ENCODE data around the gene OR56A5. TPM values are rescaled to one million over a fixed set of nuclear protein-coding genes. Genes with fewer than 3 reads are reported as not detected.

OR56A5 gene
- total RNA-seq, 2 donors from 2014 or later, result not detected

DNA sequence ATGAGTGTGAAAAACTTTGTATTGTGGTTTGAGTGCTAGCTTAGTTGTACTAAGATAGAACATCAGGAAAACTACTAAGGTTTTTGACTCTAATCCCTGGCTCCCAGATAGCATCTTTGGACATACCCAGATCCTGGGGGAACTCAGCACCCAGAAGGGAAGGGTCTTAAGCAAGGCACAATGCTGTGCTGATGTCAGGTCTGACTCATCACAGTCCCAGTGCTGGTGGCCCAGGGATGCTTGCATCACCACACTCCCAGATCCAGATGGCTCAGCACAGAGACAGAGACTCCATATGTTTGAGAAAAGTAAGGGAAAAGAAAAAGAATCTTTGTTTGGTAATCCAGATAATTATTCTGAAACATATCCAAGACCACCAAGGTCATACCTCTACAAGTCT lies 44.5 kb downstream of the OR56A5 start:
- H3K4me1 ChIP-seq (ENCODE audit: control insufficient read depth, insufficient read depth, low read length), result no peaks in the 10 kb centered on the region
- H3K9me3 ChIP-seq (ENCODE audit: control insufficient read depth, low read length), result no peaks in the 10 kb centered on the region
- H3K36me3 ChIP-seq (ENCODE audit: control insufficient read depth, insufficient read depth, low read length), result no peaks in the 10 kb centered on the region
- H3K4me3 ChIP-seq (ENCODE audit: low read length), result no peak overlapping the region
- no peak overlapping the region for H3K9ac ChIP-seq (ENCODE audit: extremely low read depth, low read length, poor library complexity, severe bottlenecking)
- no peaks in the 10 kb centered on the region for H3K27me3 ChIP-seq (ENCODE audit: control insufficient read depth, insufficient read depth, low read length, poor library complexity, severe bottlenecking)
- H3K4me1 Mint-ChIP-seq, result no peaks in the 10 kb centered on the region
- H3K4me3 Mint-ChIP-seq, result no peak overlapping the region
- no peak for TF ChIP-seq CTCF (conservative IDR thresholded peaks at IDR 0.05)
- peaks cover 33% of the 10 kb centered on the region for H3K9me3 Mint-ChIP-seq
- H3K27ac Mint-ChIP-seq, result no peak overlapping the region
- no peaks in the 10 kb centered on the region for H3K27me3 Mint-ChIP-seq (ENCODE audit: insufficient read depth)
- no peaks in the 10 kb centered on the region for H3K36me3 Mint-ChIP-seq (ENCODE audit: low read depth)
- no peak overlapping the region for H3K27ac ChIP-seq (ENCODE audit: low read depth, low read length)
- DNase-seq, result no peak

- Histone ChIP-seq H3K4me1 (ENCODE audit: control insufficient read depth, insufficient read depth, low read length) (no peaks in the 10 kb centered on the region), H3K27ac (ENCODE audit: low read depth, low read length) (no peak overlapping the region), H3K9me3 (ENCODE audit: control insufficient read depth, low read length) (no peaks in the 10 kb centered on the region), H3K4me3 (ENCODE audit: low read length) (no peak overlapping the region), H3K9ac (ENCODE audit: extremely low read depth, low read length, poor library complexity, severe bottlenecking) (no peak overlapping the region), H3K36me3 (ENCODE audit: control insufficient read depth, insufficient read depth, low read length) (no peaks in the 10 kb centered on the region), H3K27me3 (ENCODE audit: control insufficient read depth, insufficient read depth, low read length, poor library complexity, severe bottlenecking) (no peaks in the 10 kb centered on the region)
- no peak overlapping the region for H3K27ac Mint-ChIP-seq
- H3K9me3 Mint-ChIP-seq, result peaks cover 33% of the 10 kb centered on the region
- no peak overlapping the region for H3K4me3 Mint-ChIP-seq
- no peak for TF ChIP-seq CTCF (conservative IDR thresholded peaks at IDR 0.05)
- no peaks in the 10 kb centered on the region for H3K27me3 Mint-ChIP-seq (ENCODE audit: insufficient read depth)
- no peak for DNase-seq
- H3K36me3 Mint-ChIP-seq (ENCODE audit: low read depth), result no peaks in the 10 kb centered on the region
- H3K4me1 Mint-ChIP-seq, result no peaks in the 10 kb centered on the region
Observed at GRCh38 chr11:5923427-5923776, 44.9 kb downstream of the OR56A5 start.

GRCh38 chr11:5922749-5923426 lies 45.4 kb downstream of the OR56A5 start:
- no peak for TF ChIP-seq CTCF (conservative IDR thresholded peaks at IDR 0.05)
- H3K4me1 ChIP-seq (ENCODE audit: control insufficient read depth, insufficient read depth, low read length), result no peaks in the 10 kb centered on the region
- H3K27me3 Mint-ChIP-seq (ENCODE audit: insufficient read depth), result no peaks in the 10 kb centered on the region
- H3K9me3 Mint-ChIP-seq, result peaks cover 34% of the 10 kb centered on the region
- H3K36me3 Mint-ChIP-seq (ENCODE audit: low read depth), result no peaks in the 10 kb centered on the region
- DNase-seq, result no peak
- no peak overlapping the region for H3K9ac ChIP-seq (ENCODE audit: extremely low read depth, low read length, poor library complexity, severe bottlenecking)
- no peak overlapping the region for H3K4me3 ChIP-seq (ENCODE audit: low read length)
- 86% methylated on average over 2 of the region's 2 CpGs; no CpG with 5 or more reads in 1 of the 2 experiments for WGBS, 2 experiments (ENCODE audit: insufficient coverage in 1 of 2, insufficient read length in 1 of 2)
- no peak overlapping the region for H3K27ac ChIP-seq (ENCODE audit: low read depth, low read length)
- H3K27me3 ChIP-seq (ENCODE audit: control insufficient read depth, insufficient read depth, low read length, poor library complexity, severe bottlenecking), result no peaks in the 10 kb centered on the region
- no peaks in the 10 kb centered on the region for H3K9me3 ChIP-seq (ENCODE audit: control insufficient read depth, low read length)
- H3K4me1 Mint-ChIP-seq, result no peaks in the 10 kb centered on the region
- no peak overlapping the region for H3K27ac Mint-ChIP-seq
- H3K4me3 Mint-ChIP-seq, result no peak overlapping the region
- H3K36me3 ChIP-seq (ENCODE audit: control insufficient read depth, insufficient read depth, low read length), result no peaks in the 10 kb centered on the region

Other genes with a start within 250 kb of the OR56A5 start
- gene OR56B1, start 232.0 kb downstream of the OR56A5 start, total RNA-seq, result not detected
- not detected for gene OR52N4, start 214.3 kb downstream of the OR56A5 start, total RNA-seq
- gene OR52N5, start 185.1 kb downstream of the OR56A5 start, total RNA-seq, result not detected
- not detected for gene OR52N1, start 177.2 kb downstream of the OR56A5 start, total RNA-seq
- gene OR52N2, start 159.6 kb downstream of the OR56A5 start, total RNA-seq, result not detected
- gene OR52E6, start 126.6 kb downstream of the OR56A5 start, total RNA-seq, result not detected
- gene OR52E8, start 110.8 kb downstream of the OR56A5 start, total RNA-seq, result not detected
- gene OR52E4, start 87.9 kb downstream of the OR56A5 start, total RNA-seq, result not detected
- gene OR52E5, start 75.3 kb downstream of the OR56A5 start, total RNA-seq, result not detected
- gene OR56A3, start 26.2 kb downstream of the OR56A5 start, total RNA-seq, result not detected
- gene OR52L1, start 18.5 kb upstream of the OR56A5 start, total RNA-seq, result under 1 TPM in 1 of 2 donors, not detected in 1; 0.33 TPM
- gene OR56A4, start 38.5 kb upstream of the OR56A5 start, total RNA-seq, result under 1 TPM; 0.15 to 0.59 TPM
- under 1 TPM; 0.15 to 0.31 TPM for gene OR56A1, start 62.3 kb upstream of the OR56A5 start, total RNA-seq
- not detected for gene OR56B4, start 139.2 kb upstream of the OR56A5 start, total RNA-seq
- not detected for gene OR52B2, start 201.8 kb upstream of the OR56A5 start, total RNA-seq
- gene OR52W1, start 230.7 kb upstream of the OR56A5 start, total RNA-seq, result not detected
- not detected for gene C11orf42, start 237.1 kb upstream of the OR56A5 start, total RNA-seq